CD14-positive monocyte (primary cell): ENCODE measurements around the gene PYGL. TPM values are rescaled to one million over a fixed set of nuclear protein-coding genes. Genes with fewer than 3 reads are reported as not detected.

Experiments used
- DNase-seq, 3 donors: peaks; one replicate each; pipeline ENCODE4 v3.0.0-alpha.2; 2011 to 2022
- H2AFZ ChIP-seq: 2 replicates; pipeline ENCODE4 v1.6.0; 2012; ENCODE audit warnings: mild to moderate bottlenecking, low read depth, low read length, inconsistent platforms; ENCODE audit not compliant: insufficient read depth, poor library complexity, severe bottlenecking
- H3K27ac ChIP-seq, 2 donors: 1 replicate in 1 of 2; 2 replicates in 1 of 2; pipeline ENCODE4 v1.5.1; 2012 to 2013; ENCODE audit warnings: low read length in 2 of 2, control low read depth in 1 of 2, inconsistent platforms in 1 of 2, low read depth in 1 of 2, mild to moderate bottlenecking in 1 of 2
- H3K27me3 ChIP-seq, 2 donors: one replicate each; pipeline versions ENCODE4 v1.6.0 to v1.6.1; 2011 to 2013; ENCODE audit warnings: low read length in 2 of 2; ENCODE audit not compliant: control insufficient read depth in 2 of 2, insufficient read depth in 2 of 2
- H3K36me3 ChIP-seq, 2 donors: replicated peaks in 1 of 2; 1 replicate in 1 of 2; 2 replicates in 1 of 2; pipeline versions ENCODE4 v1.5.1 to v1.6.1; 2012 to 2013; ENCODE audit warnings: low read length in 2 of 2, control low read depth in 1 of 2, inconsistent platforms in 1 of 2, mild to moderate bottlenecking in 1 of 2; ENCODE audit not compliant: insufficient read depth in 2 of 2, control insufficient read depth in 1 of 2
- H3K4me1 ChIP-seq, 2 donors: 1 replicate in 1 of 2; 2 replicates in 1 of 2; pipeline versions ENCODE4 v1.5.1 to v1.6.1; 2012 to 2013; ENCODE audit warnings: low read length in 2 of 2, control low read depth in 1 of 2, inconsistent platforms in 1 of 2, mild to moderate bottlenecking in 1 of 2, moderate library complexity in 1 of 2; ENCODE audit not compliant: insufficient read depth in 2 of 2, control insufficient read depth in 1 of 2
- H3K4me2 ChIP-seq: replicated peaks from 2 replicates; pipeline ENCODE3; 2012; ENCODE audit warnings: low read length, moderate library complexity, mild to moderate bottlenecking; ENCODE audit not compliant: poor library complexity, severe bottlenecking; ENCODE audit errors: extremely low read depth
- H3K4me3 ChIP-seq, 3 experiments: fragments of 200-600 bp in 1 of 3; sonication (generic) in 1 of 3; replicated peaks in 1 of 3; 1 replicate in 2 of 3; 2 replicates in 1 of 3; pipeline ENCODE4 v1.5.1; 2011 to 2013; ENCODE audit warnings: low read length in 3 of 3, mild to moderate bottlenecking in 3 of 3, control low read depth in 2 of 3, low read depth in 2 of 3, inconsistent platforms in 1 of 3, moderate library complexity in 1 of 3
- H3K79me2 ChIP-seq: 2 replicates; pipeline ENCODE4 v1.6.0; 2012; ENCODE audit warnings: mild to moderate bottlenecking, control low read depth, inconsistent platforms, low read length, moderate library complexity; ENCODE audit not compliant: insufficient read depth
- H3K9ac ChIP-seq: 2 replicates; pipeline ENCODE4 v1.6.0; 2017; ENCODE audit warnings: low read length, mild to moderate bottlenecking; ENCODE audit not compliant: insufficient read depth, poor library complexity, severe bottlenecking
- H3K9me3 ChIP-seq, 2 donors: replicated peaks in 1 of 2; 1 replicate in 1 of 2; 2 replicates in 1 of 2; pipeline versions ENCODE4 v1.5.1 to v1.6.1; 2012 to 2013; ENCODE audit warnings: low read length in 2 of 2, control low read depth in 1 of 2; ENCODE audit not compliant: control insufficient read depth in 1 of 2, insufficient read depth in 1 of 2
- H4K20me1 ChIP-seq: 2 replicates; pipeline ENCODE4 v1.6.0; 2012; ENCODE audit warnings: mild to moderate bottlenecking, low read length, control low read depth, moderate library complexity; ENCODE audit not compliant: insufficient read depth
- H3K27ac Mint-ChIP-seq, 7 donors: one replicate each; pipeline ENCODE4 v1.8.0; 2020; ENCODE audit warnings: mild to moderate bottlenecking in 7 of 7, mixed read lengths in 7 of 7, moderate library complexity in 6 of 7, inconsistent platforms in 2 of 7
- H3K27me3 Mint-ChIP-seq, 3 donors: one replicate each; pipeline ENCODE4 v1.8.0; 2021 to 2022; ENCODE audit warnings: low read depth in 3 of 3, mild to moderate bottlenecking in 3 of 3, mixed read lengths in 3 of 3, moderate library complexity in 3 of 3, inconsistent platforms in 1 of 3
- H3K36me3 Mint-ChIP-seq, 2 donors: one replicate each; pipeline ENCODE4 v1.8.0; 2020; ENCODE audit warnings: mixed read lengths in 2 of 2, inconsistent platforms in 1 of 2, mild to moderate bottlenecking in 1 of 2
- H3K4me1 Mint-ChIP-seq: one replicate; pipeline ENCODE4 v1.8.0; 2020; ENCODE audit warnings: mild to moderate bottlenecking, mixed read lengths
- H3K4me3 Mint-ChIP-seq, 2 donors: one replicate each; pipeline ENCODE4 v1.8.0; 2020; ENCODE audit warnings: mild to moderate bottlenecking in 2 of 2, mixed read lengths in 2 of 2, moderate library complexity in 1 of 2
- H3K9me3 Mint-ChIP-seq, 7 donors: one replicate each; pipeline ENCODE4 v1.8.0; 2020 to 2022; ENCODE audit warnings: mixed read lengths in 7 of 7, mild to moderate bottlenecking in 6 of 7, moderate library complexity in 6 of 7, inconsistent platforms in 2 of 7
- WGBS: methylation state at CpG from one replicate; pipeline ENCODE4 v1.1.5; 2013; ENCODE audit warnings: missing lambda C conversion rate; ENCODE audit not compliant: insufficient coverage; 5-methylcytosine and 5-hydroxymethylcytosine counted together
- intact Hi-C, 2 donors: fragments of 100-400 bp; cut with micrococcal nuclease; formaldehyde crosslinking; loops; one replicate each; pipeline versions ENCODE4 v1.15.0 to v1.15.1; 2023
- polyA plus RNA-seq, 3 donors: library from polyadenylated mRNA; depleted of rRNA in 1 of 3; unstranded in 2 of 3; stranded (reverse) in 1 of 3; fragments of 300-500 nt in 2 of 3; fragments of >200 nt in 1 of 3; fragmentation: Illumina TruSeq in 2 of 3; gene quantifications; 1 replicate in 2 of 3; 2 replicates in 1 of 3; pipeline ENCODE4 v1.2.3, GENCODE V29; 2012 to 2021
- TF ChIP-seq, protein P1 (sequence below): fragments of 200-600 bp; IDR thresholded peaks from one replicate; pipeline ENCODE4 v1.8.0; 2022; ENCODE audit warnings: antibody characterized with exemption, mild to moderate bottlenecking

Gene PYGL
- polyA plus RNA-seq, 3 donors = 125 to 184 (median 166) TPM

DNA sequence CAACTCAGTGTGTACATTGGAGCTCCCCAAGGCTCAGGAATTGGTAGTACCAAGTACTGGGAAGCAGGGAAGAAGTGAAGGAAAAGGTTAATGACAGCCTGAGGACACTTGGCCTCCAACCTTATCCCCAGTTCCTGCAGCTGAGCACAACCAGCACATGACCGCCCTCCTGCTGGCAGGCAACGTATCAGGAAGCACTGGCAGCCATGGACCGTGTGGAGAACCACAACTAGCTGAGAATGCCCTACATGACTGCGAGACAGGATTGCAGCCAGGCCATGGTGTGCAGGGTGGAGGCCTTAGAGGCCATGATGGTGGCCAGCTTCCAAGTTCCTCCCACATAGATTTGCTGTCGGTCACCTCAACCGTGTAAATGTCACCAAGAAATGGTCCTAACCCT lies 26.8 kb downstream of the PYGL start:
- peak overlapping the region in 2 of 7 donors; percentile 4 to 45 for H3K27ac Mint-ChIP-seq
- H3K4me3 Mint-ChIP-seq = no peak overlapping the region
- Histone ChIP-seq H3K4me1 (no peaks in the 10 kb centered on the region), H4K20me1 (no peaks in the 10 kb centered on the region), H3K36me3 (peaks cover 92 to 97% of the 10 kb centered on the region in 2 donors), H3K4me2 (no peak overlapping the region), H3K27ac (peak overlapping the region in 1 of 2 donors; percentile 55), H3K4me3 (no peak overlapping the region), H3K27me3 (no peaks in the 10 kb centered on the region), H3K9ac (no peak overlapping the region), H3K79me2 (no peaks in the 10 kb centered on the region), H3K9me3 (no peaks in the 10 kb centered on the region), H2AFZ (no peak overlapping the region)
- 92% methylated on average over 5 of the region's 6 CpGs for WGBS
- H3K27me3 Mint-ChIP-seq = peaks cover 0 to 2% (median 0%) of the 10 kb centered on the region in 3 donors
- peaks cover 0 to 2% (median 0%) of the 10 kb centered on the region in 7 donors for H3K9me3 Mint-ChIP-seq
- DNase-seq = no peak
- TF ChIP-seq, protein P1, sequence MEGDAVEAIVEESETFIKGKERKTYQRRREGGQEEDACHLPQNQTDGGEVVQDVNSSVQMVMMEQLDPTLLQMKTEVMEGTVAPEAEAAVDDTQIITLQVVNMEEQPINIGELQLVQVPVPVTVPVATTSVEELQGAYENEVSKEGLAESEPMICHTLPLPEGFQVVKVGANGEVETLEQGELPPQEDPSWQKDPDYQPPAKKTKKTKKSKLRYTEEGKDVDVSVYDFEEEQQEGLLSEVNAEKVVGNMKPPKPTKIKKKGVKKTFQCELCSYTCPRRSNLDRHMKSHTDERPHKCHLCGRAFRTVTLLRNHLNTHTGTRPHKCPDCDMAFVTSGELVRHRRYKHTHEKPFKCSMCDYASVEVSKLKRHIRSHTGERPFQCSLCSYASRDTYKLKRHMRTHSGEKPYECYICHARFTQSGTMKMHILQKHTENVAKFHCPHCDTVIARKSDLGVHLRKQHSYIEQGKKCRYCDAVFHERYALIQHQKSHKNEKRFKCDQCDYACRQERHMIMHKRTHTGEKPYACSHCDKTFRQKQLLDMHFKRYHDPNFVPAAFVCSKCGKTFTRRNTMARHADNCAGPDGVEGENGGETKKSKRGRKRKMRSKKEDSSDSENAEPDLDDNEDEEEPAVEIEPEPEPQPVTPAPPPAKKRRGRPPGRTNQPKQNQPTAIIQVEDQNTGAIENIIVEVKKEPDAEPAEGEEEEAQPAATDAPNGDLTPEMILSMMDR = no peak
- H3K36me3 Mint-ChIP-seq = peaks cover 85 to 98% of the 10 kb centered on the region in 2 donors
- intact Hi-C loops = no loop called here
- H3K4me1 Mint-ChIP-seq = no peaks in the 10 kb centered on the region

- DNase-seq = no peak
- Histone ChIP-seq H3K9me3 (no peaks in the 10 kb centered on the region), H2AFZ (no peak overlapping the region), H3K36me3 (peaks cover 95 to 96% of the 10 kb centered on the region in 2 donors), H3K27ac (peak overlapping the region in 1 of 2 donors; percentile 15), H3K4me1 (no peaks in the 10 kb centered on the region), H3K9ac (no peak overlapping the region), H3K4me3 (no peak overlapping the region), H3K27me3 (no peaks in the 10 kb centered on the region), H4K20me1 (no peaks in the 10 kb centered on the region), H3K79me2 (no peaks in the 10 kb centered on the region), H3K4me2 (no peak overlapping the region)
- intact Hi-C loops = no loop called here
- Mint-ChIP-seq H3K36me3 (peaks cover 85 to 95% of the 10 kb centered on the region in 2 donors), H3K27ac (peak overlapping the region in 1 of 7 donors; percentile 64), H3K27me3 (peaks cover 0 to 2% (median 0%) of the 10 kb centered on the region in 3 donors), H3K4me3 (no peak overlapping the region), H3K4me1 (no peaks in the 10 kb centered on the region), H3K9me3 (no peaks in the 10 kb centered on the region)
- TF ChIP-seq, protein P1 = no peak
- WGBS = 92% methylated on average over 2 of the region's 5 CpGs
These were observed 33.5 kb downstream of the PYGL start for GRCh38 chr14:50910495-50911420.
